Stimulated activated CD8-positive, alpha-beta memory T cell treated with anti-CD3 and anti-CD28 coated beads, Interleukin-12 subunit alpha, Interleukin-12 subunit beta, amount 100 ng/mL, for 1 hour (primary cell): ENCODE measurements around the gene C1GALT1.
"Not testable (repeated sequence)": the region's sequence is repeated elsewhere in the genome, so short reads cannot be mapped to it uniquely, and the experiment has no call there.

ENCODE experiments used
- DNase-seq: peaks from one replicate; pipeline ENCODE4 v3.0.0-alpha.2; 2020; ENCODE audit warnings: low read depth

C1GALT1 gene

GRCh38 chr7:7182156-7183060, at the start of gene C1GALT1:
C1GALT1 (plus strand) TSS chr7:7182544; CDS start chr7:7234320, 51,776 bp downstream.
- DNase-seq: peak; percentile 95

GRCh38 chr7:7134046-7134445, 48.3 kb upstream of the C1GALT1 start:
- no peak for DNase-seq

GRCh38 chr7:7135074-7135473, 47.3 kb upstream of the C1GALT1 start:
- no peak for DNase-seq

GRCh38 chr7:7135924-7136323, 46.4 kb upstream of the C1GALT1 start:
- DNase-seq: not testable (repeated sequence)

GRCh38 chr7:7136466-7137381, 45.6 kb upstream of the C1GALT1 start:
- DNase-seq: no peak

- DNase-seq: no peak
These were observed 43.4 kb upstream of the C1GALT1 start for GRCh38 chr7:7138897-7139296.

- not testable (repeated sequence) for DNase-seq
These were observed 38.9 kb upstream of the C1GALT1 start for GRCh38 chr7:7143404-7143803.

- not testable (repeated sequence) for DNase-seq
These were observed 37.2 kb upstream of the C1GALT1 start for GRCh38 chr7:7145151-7145550.

GRCh38 chr7:7146837-7147236, 35.5 kb upstream of the C1GALT1 start:
- DNase-seq: no peak

GRCh38 chr7:7148798-7149481, 33.4 kb upstream of the C1GALT1 start:
- no peak for DNase-seq

- no peak for DNase-seq
These were observed 31.1 kb upstream of the C1GALT1 start for GRCh38 chr7:7151285-7151684.

GRCh38 chr7:7151865-7152264, 30.5 kb upstream of the C1GALT1 start:
- DNase-seq: no peak

GRCh38 chr7:7152315-7152714, 30.0 kb upstream of the C1GALT1 start:
- no peak for DNase-seq

- not testable (repeated sequence) for DNase-seq
These were observed 28.0 kb upstream of the C1GALT1 start for GRCh38 chr7:7154355-7154754.

GRCh38 chr7:7156663-7157062, 25.7 kb upstream of the C1GALT1 start:
- no peak for DNase-seq

GRCh38 chr7:7157177-7157886, 25.0 kb upstream of the C1GALT1 start:
- peak; percentile 35 for DNase-seq

GRCh38 chr7:7157887-7158271, 24.5 kb upstream of the C1GALT1 start:
- no peak for DNase-seq

- no peak for DNase-seq
These were observed 23.2 kb upstream of the C1GALT1 start for GRCh38 chr7:7159063-7159658.

- no peak for DNase-seq
These were observed 17.8 kb upstream of the C1GALT1 start for GRCh38 chr7:7164591-7164990.

GRCh38 chr7:7165372-7165771, 17.0 kb upstream of the C1GALT1 start:
- no peak for DNase-seq

GRCh38 chr7:7166318-7166717, 16.0 kb upstream of the C1GALT1 start:
- DNase-seq: no peak
